HG02759 (cell line): ENCODE data around the gene SNW1.

ENCODE experiments used
- ATAC-seq: cut with Tn5 transposase; IDR thresholded peaks from one replicate; pipeline ENCODE4 v1.9.1; 2021; ENCODE audit warnings: mild to moderate bottlenecking, moderate library complexity; ENCODE audit not compliant: unreplicated experiment

SNW1 gene

GRCh38 chr14:77673193-77673592 is 87.8 kb downstream of the SNW1 start:
- no peak for ATAC-seq
